GM12878 (cell line): ENCODE data around the gene ABHD17A. TPM values are rescaled to one million over a fixed set of nuclear protein-coding genes. Genes with fewer than 3 reads are reported as not detected.

Source experiments
- CBFB ChIP-seq: IDR thresholded peaks from 2 replicates; pipeline ENCODE4 v1.6.1; 2016; ENCODE audit warnings: antibody characterized with exemption, low read depth
- GATAD2B ChIP-seq: fragments of 450-650 bp; conservative IDR thresholded peaks from 2 replicates; pipeline ENCODE4 v1.6.1; 2017; ENCODE audit warnings: low read depth, mild to moderate bottlenecking, moderate library complexity
- HDAC2 ChIP-seq: fragments of 200-600 bp; sonication (generic); IDR thresholded peaks from 2 replicates; pipeline ENCODE4 v1.6.1; 2017
- KLF5 ChIP-seq: fragments of 450-650 bp; IDR thresholded peaks from 2 replicates; pipeline ENCODE4 v1.6.1; 2014; ENCODE audit warnings: mild to moderate bottlenecking; ENCODE audit not compliant: partially characterized antibody
- MXI1 ChIP-seq: fragments of 150-350 bp; IDR thresholded peaks from 2 replicates; pipeline ENCODE4 v1.6.1; 2011; ENCODE audit warnings: low read depth, mild to moderate bottlenecking, inconsistent platforms, low read length, improper control_type of control experiment
- PAX5 ChIP-seq: IDR thresholded peaks from 2 replicates; pipeline ENCODE4 v1.6.1; 2011; ENCODE audit warnings: low read depth, low read length, borderline replicate concordance
- PML ChIP-seq: IDR thresholded peaks from 2 replicates; pipeline ENCODE4 v1.6.1; 2012; ENCODE audit warnings: low read length, inconsistent platforms
- POLR2AphosphoS5 ChIP-seq: IDR thresholded peaks from 2 replicates; pipeline ENCODE4 v1.6.1; 2011; ENCODE audit warnings: mild to moderate bottlenecking, low read length, inconsistent platforms
- RBBP5 ChIP-seq: fragments of 200-600 bp; sonication (generic); conservative IDR thresholded peaks from 2 replicates; pipeline ENCODE4 v1.6.1; 2016
- SMC3 ChIP-seq: IDR thresholded peaks from 2 replicates; pipeline ENCODE4 v1.6.1; 2011; ENCODE audit warnings: low read length, improper control_type of control experiment, borderline replicate concordance
- SP1 ChIP-seq: IDR thresholded peaks from one replicate; pipeline ENCODE4 v1.6.1; 2011; ENCODE audit warnings: low read depth, low read length
- SPI1 ChIP-seq: IDR thresholded peaks from 2 replicates; pipeline ENCODE4 v1.6.1; 2011; ENCODE audit warnings: low read depth, mild to moderate bottlenecking, low read length, moderate library complexity, borderline replicate concordance; ENCODE audit not compliant: insufficient read depth
- SREBF1 ChIP-seq: IDR thresholded peaks from 2 replicates; pipeline ENCODE4 v1.6.1; 2012; ENCODE audit warnings: mild to moderate bottlenecking, low read length
- STAT1 ChIP-seq: fragments of 450-650 bp; conservative IDR thresholded peaks from 2 replicates; pipeline ENCODE4 v1.6.1; 2014; ENCODE audit warnings: antibody characterized with exemption, mild to moderate bottlenecking
- TAF1 ChIP-seq: IDR thresholded peaks from 2 replicates; pipeline ENCODE4 v1.6.1; 2011; ENCODE audit warnings: mild to moderate bottlenecking, low read depth, low read length, borderline replicate concordance
- TCF7 ChIP-seq: IDR thresholded peaks from 2 replicates; pipeline ENCODE4 v1.6.1; 2014; ENCODE audit warnings: antibody characterized with exemption, borderline replicate concordance
- polyA plus RNA-seq, 11 experiments: library from polyadenylated mRNA; depleted of rRNA in 4 of 11; unstranded in 6 of 11; stranded (reverse) in 5 of 11; fragments of >200 nt; fragmentation: Nextera tagmentation in 4 of 11; fragmentation: Illumina TruSeq in 1 of 11; extraction: Ambion mirVana in 4 of 11; extraction: Trizol in 1 of 11; gene quantifications; 1 replicate in 1 of 11; 2 replicates in 10 of 11; pipeline versions ENCODE4 v1.2.1 to v1.2.3, GENCODE V29; 2011 to 2016; ENCODE audit warnings: inconsistent platforms in 2 of 11, missing spikeins in 2 of 11, low read depth in 1 of 11
- total RNA-seq, 4 experiments: library from RNA; depleted of rRNA in 3 of 4; stranded (reverse); fragments of >200 nt in 3 of 4; fragmentation: Illumina TruSeq in 1 of 4; extraction: Trizol in 1 of 4; gene quantifications; 2 replicates each; pipeline versions ENCODE4 v1.2.1 to v1.2.3, GENCODE V29; 2013 to 2021
- TF ChIP-seq, protein P1 (sequence below): fragments of 450-650 bp; IDR thresholded peaks from 2 replicates; pipeline ENCODE4 v1.6.1; 2017; ENCODE audit warnings: borderline replicate concordance
- TF ChIP-seq, protein P2 (sequence below): IDR thresholded peaks from 2 replicates; pipeline ENCODE4 v1.6.1; 2011; ENCODE audit warnings: mild to moderate bottlenecking, low read depth, low read length, moderate library complexity; ENCODE audit not compliant: insufficient replicate concordance
- TF ChIP-seq, protein P3 (sequence below): IDR thresholded peaks from 2 replicates; pipeline ENCODE4 v1.6.1; 2012; ENCODE audit warnings: improper control_type of control experiment, low read depth, low read length; ENCODE audit not compliant: insufficient replicate concordance

Gene ABHD17A
- total and polyA plus RNA-seq, 10 of the 15 experiments (the other 5 are each of a cell fraction or from before 2014, with no cell fraction given), result 0.13 to 126 (median 28.8) TPM; not detected in 1

DNA sequence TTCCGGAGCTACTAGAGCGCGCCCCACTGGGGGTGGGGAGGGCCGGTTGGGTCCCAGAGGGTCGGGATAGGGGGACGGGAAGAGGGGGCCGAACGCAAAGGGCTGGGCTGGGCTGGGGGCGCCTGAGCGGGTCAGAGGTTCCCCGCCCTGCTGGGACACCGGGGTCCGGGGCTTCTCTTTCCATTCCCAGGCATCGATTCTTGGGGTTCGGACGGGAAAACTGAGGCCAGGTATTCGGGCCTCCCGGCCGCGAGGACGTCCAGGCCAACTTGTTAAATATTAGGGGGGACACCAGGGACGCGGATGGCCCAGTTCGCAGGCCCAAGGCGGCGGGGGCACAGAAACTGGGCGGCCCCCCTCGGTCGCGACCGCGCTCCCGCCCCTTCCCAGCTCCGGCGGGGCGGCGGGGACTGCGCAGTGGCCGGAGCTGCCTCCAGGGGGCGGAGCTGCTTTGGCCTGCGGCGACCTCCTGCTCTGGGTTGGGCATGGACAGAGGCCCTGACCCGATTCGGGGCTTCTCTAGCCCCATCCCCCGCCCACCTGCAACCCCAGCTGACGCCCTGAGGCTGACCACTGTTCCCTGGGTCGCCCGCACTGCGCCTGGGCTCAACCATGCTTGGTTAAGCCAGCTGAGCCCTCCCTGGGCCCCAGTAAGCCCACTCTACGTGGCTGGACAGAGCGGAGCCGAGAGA, 20.7 kb downstream of the ABHD17A start (continued):
- TF ChIP-seq STAT1 (0 out of 2 replicates have a peak, but pooled peaks have one; percentile 31), RBBP5 (no peak), PML (no peak), SPI1 (no peak), GATAD2B (0 out of 2 replicates have a peak, but pooled peaks have one; percentile 13), POLR2AphosphoS5 (no peak; the same call in 1 of the 2 replicates), TAF1 (0 out of 2 replicates have a peak, but pooled peaks have one; percentile 40), SP1 (peak; percentile 55), HDAC2 (no peak), PAX5 (0 out of 2 replicates have a peak, but pooled peaks have one; percentile 16), CBFB (no peak), SMC3 (peak; percentile 49; the same call in 1 of the 2 replicates), SREBF1 (no peak), MXI1 (no peak), TCF7 (no peak), KLF5 (peak; percentile 44)
- TF ChIP-seq, protein P1, sequence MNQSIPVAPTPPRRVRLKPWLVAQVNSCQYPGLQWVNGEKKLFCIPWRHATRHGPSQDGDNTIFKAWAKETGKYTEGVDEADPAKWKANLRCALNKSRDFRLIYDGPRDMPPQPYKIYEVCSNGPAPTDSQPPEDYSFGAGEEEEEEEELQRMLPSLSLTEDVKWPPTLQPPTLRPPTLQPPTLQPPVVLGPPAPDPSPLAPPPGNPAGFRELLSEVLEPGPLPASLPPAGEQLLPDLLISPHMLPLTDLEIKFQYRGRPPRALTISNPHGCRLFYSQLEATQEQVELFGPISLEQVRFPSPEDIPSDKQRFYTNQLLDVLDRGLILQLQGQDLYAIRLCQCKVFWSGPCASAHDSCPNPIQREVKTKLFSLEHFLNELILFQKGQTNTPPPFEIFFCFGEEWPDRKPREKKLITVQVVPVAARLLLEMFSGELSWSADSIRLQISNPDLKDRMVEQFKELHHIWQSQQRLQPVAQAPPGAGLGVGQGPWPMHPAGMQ, result no peak
- TF ChIP-seq, protein P2, sequence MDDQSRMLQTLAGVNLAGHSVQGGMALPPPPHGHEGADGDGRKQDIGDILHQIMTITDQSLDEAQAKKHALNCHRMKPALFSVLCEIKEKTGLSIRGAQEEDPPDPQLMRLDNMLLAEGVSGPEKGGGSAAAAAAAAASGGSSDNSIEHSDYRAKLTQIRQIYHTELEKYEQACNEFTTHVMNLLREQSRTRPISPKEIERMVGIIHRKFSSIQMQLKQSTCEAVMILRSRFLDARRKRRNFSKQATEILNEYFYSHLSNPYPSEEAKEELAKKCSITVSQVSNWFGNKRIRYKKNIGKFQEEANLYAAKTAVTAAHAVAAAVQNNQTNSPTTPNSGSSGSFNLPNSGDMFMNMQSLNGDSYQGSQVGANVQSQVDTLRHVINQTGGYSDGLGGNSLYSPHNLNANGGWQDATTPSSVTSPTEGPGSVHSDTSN, result no peak
- TF ChIP-seq, protein P3, sequence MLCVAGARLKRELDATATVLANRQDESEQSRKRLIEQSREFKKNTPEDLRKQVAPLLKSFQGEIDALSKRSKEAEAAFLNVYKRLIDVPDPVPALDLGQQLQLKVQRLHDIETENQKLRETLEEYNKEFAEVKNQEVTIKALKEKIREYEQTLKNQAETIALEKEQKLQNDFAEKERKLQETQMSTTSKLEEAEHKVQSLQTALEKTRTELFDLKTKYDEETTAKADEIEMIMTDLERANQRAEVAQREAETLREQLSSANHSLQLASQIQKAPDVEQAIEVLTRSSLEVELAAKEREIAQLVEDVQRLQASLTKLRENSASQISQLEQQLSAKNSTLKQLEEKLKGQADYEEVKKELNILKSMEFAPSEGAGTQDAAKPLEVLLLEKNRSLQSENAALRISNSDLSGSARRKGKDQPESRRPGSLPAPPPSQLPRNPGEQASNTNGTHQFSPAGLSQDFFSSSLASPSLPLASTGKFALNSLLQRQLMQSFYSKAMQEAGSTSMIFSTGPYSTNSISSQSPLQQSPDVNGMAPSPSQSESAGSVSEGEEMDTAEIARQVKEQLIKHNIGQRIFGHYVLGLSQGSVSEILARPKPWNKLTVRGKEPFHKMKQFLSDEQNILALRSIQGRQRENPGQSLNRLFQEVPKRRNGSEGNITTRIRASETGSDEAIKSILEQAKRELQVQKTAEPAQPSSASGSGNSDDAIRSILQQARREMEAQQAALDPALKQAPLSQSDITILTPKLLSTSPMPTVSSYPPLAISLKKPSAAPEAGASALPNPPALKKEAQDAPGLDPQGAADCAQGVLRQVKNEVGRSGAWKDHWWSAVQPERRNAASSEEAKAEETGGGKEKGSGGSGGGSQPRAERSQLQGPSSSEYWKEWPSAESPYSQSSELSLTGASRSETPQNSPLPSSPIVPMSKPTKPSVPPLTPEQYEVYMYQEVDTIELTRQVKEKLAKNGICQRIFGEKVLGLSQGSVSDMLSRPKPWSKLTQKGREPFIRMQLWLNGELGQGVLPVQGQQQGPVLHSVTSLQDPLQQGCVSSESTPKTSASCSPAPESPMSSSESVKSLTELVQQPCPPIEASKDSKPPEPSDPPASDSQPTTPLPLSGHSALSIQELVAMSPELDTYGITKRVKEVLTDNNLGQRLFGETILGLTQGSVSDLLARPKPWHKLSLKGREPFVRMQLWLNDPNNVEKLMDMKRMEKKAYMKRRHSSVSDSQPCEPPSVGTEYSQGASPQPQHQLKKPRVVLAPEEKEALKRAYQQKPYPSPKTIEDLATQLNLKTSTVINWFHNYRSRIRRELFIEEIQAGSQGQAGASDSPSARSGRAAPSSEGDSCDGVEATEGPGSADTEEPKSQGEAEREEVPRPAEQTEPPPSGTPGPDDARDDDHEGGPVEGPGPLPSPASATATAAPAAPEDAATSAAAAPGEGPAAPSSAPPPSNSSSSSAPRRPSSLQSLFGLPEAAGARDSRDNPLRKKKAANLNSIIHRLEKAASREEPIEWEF, result no peak
